ENCODE measurements around the gene MUTYH. TPM values are rescaled to one million over a fixed set of nuclear protein-coding genes. Genes with fewer than 3 reads are reported as not detected.

MUTYH gene
- total RNA-seq, 1 donor, result 16.8 TPM

DNA sequence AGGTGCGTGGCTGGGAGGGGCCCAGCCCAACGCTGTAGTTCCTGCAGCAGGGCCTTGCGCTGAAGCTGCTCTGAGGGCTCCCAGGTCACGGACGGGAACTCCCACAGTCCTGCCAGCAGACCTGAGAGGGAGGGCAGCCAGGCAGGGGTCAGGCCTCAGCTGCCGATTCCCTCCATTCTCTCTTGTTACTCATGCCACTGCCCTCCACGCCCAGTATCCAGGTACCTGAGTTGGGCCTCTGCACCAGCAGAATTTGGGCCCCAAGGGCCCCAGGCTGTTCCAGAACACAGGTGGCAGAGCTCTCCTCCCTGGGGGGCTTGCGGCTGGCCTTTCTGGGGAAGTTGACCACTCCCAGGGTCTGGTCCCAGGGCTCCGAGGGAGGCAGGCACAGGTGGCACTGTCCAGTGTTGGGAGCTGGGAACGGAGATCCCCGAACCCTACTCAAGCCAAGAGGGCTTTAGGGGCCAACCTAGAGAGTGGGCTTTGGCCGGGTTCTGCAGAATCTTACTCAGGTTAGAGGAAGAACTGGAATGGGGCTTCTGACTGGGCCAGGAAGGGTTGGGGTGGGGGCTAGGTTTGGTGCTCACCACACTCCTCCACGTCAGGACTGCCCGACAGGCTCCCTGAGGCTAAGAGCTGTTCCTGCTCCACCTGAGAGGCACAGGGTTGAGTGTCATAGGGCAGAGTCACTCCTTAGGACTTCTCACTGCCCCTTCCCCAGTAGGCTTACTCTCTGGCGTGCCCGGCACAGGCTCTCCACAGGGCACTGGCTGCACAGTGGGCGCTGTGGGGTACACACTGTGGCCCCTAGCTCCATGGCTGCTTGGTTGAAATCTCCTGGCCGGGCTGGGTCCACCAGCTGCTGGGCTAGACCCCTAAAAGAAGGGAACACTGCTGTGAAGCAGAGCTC, 8.5 kb downstream of the MUTYH start:
- no peak overlapping the region for H3K4me3 ChIP-seq (ENCODE audit: low read depth, low read length)
- TF ChIP-seq CTCF (IDR thresholded peaks at IDR 0.05; ENCODE audit: insufficient read depth, low read length), result no peak
- DNase-seq (ENCODE audit: low read depth), result no peak

- no peak for TF ChIP-seq CTCF (IDR thresholded peaks at IDR 0.05; ENCODE audit: insufficient read depth, low read length)
- H3K4me3 ChIP-seq (ENCODE audit: low read depth, low read length), result no peak overlapping the region
- no peak for DNase-seq (ENCODE audit: low read depth)
Observed at GRCh38 chr1:45329445-45329844, 10.8 kb downstream of the MUTYH start.

DNA sequence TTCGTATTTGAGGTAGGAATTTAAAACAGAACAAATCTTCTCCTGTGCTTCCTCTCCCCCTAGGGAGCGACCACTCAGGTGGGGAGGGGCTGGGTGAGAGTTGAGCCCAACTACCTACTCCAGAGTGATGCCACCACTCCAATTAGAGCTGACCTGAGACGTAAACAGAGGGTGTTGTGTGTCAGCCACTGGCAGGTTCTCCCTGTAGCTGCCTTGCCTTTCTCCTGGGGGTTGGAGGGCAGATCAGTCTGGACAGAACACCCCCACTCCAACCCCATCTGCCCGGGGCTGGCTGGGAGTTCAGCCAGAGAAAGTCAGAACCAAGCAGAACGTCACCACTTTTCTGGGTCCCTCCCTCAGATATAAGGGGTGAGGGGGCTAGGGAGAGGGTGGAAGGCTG, 11.6 kb downstream of the MUTYH start:
- DNase-seq (ENCODE audit: low read depth), result no peak
- TF ChIP-seq CTCF (IDR thresholded peaks at IDR 0.05; ENCODE audit: insufficient read depth, low read length), result no peak
- H3K4me3 ChIP-seq (ENCODE audit: low read depth, low read length), result no peak overlapping the region

DNA sequence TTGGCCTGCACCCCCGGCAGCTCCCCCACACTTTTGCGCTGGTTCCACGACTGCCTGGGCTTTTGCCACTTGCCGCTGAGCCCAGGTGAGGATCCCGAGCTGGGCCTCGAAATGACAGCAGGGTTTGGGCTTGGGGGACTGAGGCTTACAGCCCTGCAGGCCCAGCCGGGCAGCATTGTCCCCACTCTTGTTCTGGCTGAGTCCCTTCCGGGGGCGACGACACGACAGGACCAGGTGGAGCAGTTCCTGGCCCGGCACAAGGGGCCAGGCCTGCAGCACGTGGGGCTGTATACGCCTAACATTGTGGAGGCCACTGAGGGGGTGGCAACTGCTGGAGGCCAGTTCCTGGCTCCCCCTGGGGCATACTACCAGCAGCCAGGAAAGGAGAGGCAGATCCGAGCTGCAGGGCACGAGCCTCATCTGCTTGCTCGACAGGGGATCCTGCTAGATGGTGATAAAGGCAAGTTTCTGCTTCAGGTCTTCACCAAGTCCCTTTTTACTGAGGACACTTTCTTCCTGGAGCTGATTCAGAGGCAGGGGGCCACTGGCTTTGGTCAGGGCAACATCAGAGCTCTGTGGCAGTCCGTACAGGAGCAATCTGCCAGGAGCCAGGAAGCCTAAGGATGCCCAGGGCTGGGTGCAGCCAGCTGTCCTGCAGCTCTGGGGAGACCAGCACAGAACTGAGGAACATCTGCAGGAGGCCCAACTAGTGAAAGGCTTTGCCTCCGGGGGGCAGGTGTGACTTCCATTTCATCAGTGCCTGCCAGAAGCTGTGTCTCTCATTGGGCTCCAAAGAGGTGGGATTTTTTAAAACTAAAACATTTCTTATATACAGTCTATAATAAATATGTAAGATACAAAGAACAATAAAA, 12.4 kb downstream of the MUTYH start:
- DNase-seq (ENCODE audit: low read depth), result no peak
- no peak for TF ChIP-seq CTCF (IDR thresholded peaks at IDR 0.05; ENCODE audit: insufficient read depth, low read length)
- no peak overlapping the region for H3K4me3 ChIP-seq (ENCODE audit: low read depth, low read length)

DNA sequence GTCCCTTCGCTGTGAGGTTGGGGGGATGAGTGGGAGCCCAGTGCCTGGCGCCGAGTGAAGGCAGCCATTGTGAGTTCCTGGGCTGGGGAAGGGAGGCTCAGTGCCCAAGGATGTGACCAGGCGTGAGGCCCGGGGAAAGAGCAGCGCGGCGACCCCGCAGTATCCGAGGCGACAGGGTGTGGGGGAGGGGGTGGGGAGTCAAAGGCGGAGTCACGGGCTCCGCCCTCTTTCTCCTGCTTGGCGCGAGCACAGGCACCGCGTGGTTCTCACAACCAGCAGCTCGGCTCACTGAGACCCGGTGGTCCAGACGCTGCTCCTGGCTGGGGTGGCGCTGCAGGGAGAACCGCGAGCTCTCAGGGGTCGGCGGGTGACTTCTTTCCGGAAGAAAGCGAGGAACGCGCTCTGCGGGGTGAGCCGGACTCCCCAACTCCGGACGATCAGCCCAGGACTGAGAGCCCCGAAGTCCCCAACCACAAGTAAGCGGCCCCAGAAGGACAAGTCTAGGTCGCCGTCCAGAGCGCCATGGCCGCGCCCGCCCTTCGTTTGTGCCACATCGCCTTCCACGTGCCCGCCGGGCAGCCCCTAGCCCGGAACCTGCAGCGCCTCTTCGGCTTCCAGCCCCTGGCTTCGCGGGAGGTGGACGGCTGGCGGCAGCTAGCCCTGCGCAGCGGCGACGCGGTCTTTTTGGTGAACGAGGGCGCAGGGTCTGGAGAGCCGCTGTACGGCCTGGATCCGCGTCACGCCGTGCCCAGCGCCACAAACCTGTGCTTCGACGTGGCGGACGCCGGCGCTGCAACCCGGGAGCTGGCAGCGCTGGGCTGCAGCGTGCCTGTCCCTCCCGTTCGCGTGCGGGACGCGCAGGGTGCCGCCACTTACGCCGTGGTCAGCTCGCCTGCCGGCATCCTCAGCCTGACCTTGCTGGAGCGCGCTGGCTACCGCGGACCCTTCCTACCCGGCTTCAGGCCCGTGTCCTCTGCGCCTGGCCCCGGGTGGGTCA, 13.3 kb downstream of the MUTYH start, which contains the start of gene HPDL:
TSS of gene HPDL (plus strand) at position 269 of the 997 bp plus-strand sequence. CDS start at position 523, 254 bp downstream.
- no peak for TF ChIP-seq CTCF (IDR thresholded peaks at IDR 0.05; ENCODE audit: insufficient read depth, low read length)
- H3K4me3 ChIP-seq (ENCODE audit: low read depth, low read length), result peak within 1 kb of the TSS; percentile 70
- DNase-seq (ENCODE audit: low read depth), result peak; percentile 31
